ENCODE measurements around the gene EPHB1.

GRCh38 chr3:135008326-135008725 lies 213.3 kb downstream of the EPHB1 start:
- TF ChIP-seq CTCF (conservative IDR thresholded peaks at IDR 0.05; ENCODE audit: low read depth, low read length) (no peak), EZH2 (IDR thresholded peaks at IDR 0.05; ENCODE audit: borderline replicate concordance, low read depth, low read length, poor library complexity, severe bottlenecking) (no peak)

Measured in A673 (cell line).